B cell (primary cell): ENCODE data around the gene CHST8. TPM values are rescaled to one million over a fixed set of nuclear protein-coding genes. Genes with fewer than 3 reads are reported as not detected.

Experiments
- ATAC-seq: fragments of 200-7000 bp; cut with Tn5 transposase; one replicate; pipeline ENCODE4 v1.10.0; 2021; ENCODE audit warnings: low read depth, mild to moderate bottlenecking, moderate number of reproducible peaks, moderate library complexity
- CTCF ChIA-PET: fragments of 350-600 bp; sonication (Branson Sonifier 250); formaldehyde crosslinking; loops from one replicate; lab custom pipeline; 2021; ENCODE audit warnings: antibody characterized with exemption, inconsistent platforms; lab: Charles Lee
- POLR2A ChIA-PET: fragments of 350-600 bp; sonication (Branson Sonifier 250); formaldehyde crosslinking; loops from one replicate; lab custom pipeline; 2021; ENCODE audit warnings: antibody characterized with exemption; lab: Charles Lee
- DNase-seq: peaks from one replicate; pipeline ENCODE4 v3.0.0; 2013
- H2AFZ ChIP-seq: 2 replicates; pipeline ENCODE4 v1.6.1; 2012; ENCODE audit warnings: mild to moderate bottlenecking, low read depth, low read length; ENCODE audit not compliant: insufficient read depth, poor library complexity, severe bottlenecking
- H3K27ac ChIP-seq, 2 donors: 1 replicate in 1 of 2; 2 replicates in 1 of 2; pipeline ENCODE4 v1.5.1; 2012 to 2013; ENCODE audit warnings: low read length in 2 of 2, mild to moderate bottlenecking in 2 of 2, moderate library complexity in 1 of 2
- H3K27me3 ChIP-seq, 4 experiments: fragments of 200-600 bp in 1 of 4; sonication (generic) in 1 of 4; replicated peaks in 1 of 4; 1 replicate in 2 of 4; 2 replicates in 2 of 4; pipeline versions ENCODE4 v1.6.1 to v1.7.0; 2013 to 2016; ENCODE audit warnings: low read length in 3 of 4, mild to moderate bottlenecking in 2 of 4, mixed read lengths in 1 of 4, moderate library complexity in 1 of 4; ENCODE audit not compliant: insufficient read depth in 4 of 4, control insufficient read depth in 3 of 4; ENCODE audit errors: control extremely low read depth in 1 of 4
- H3K36me3 ChIP-seq, 2 experiments: replicated peaks in 1 of 2; 1 replicate in 1 of 2; 2 replicates in 1 of 2; pipeline versions ENCODE4 v1.6.1 to v1.7.1; 2013; ENCODE audit warnings: low read length in 1 of 2; ENCODE audit not compliant: insufficient read depth in 2 of 2, control insufficient read depth in 1 of 2; ENCODE audit errors: control extremely low read depth in 1 of 2, extremely low read depth in 1 of 2
- H3K4me1 ChIP-seq, 2 donors: fragments of 200-600 bp in 1 of 2; sonication (generic) in 1 of 2; 1 replicate in 1 of 2; 2 replicates in 1 of 2; pipeline versions ENCODE4 v1.5.1 to v1.6.1; 2013 to 2017; ENCODE audit warnings: low read length in 2 of 2; ENCODE audit not compliant: control insufficient read depth in 2 of 2, insufficient read depth in 2 of 2
- H3K4me2 ChIP-seq: replicated peaks from 2 replicates; pipeline ENCODE3; 2012; ENCODE audit warnings: mild to moderate bottlenecking, low read depth, low read length; ENCODE audit not compliant: poor library complexity, severe bottlenecking
- H3K4me3 ChIP-seq, 5 experiments: fragments of 200-600 bp in 1 of 5; sonication (generic) in 1 of 5; 1 replicate in 3 of 5; 2 replicates in 2 of 5; pipeline versions ENCODE4 v1.5.1 to v1.7.0; 2011 to 2016; ENCODE audit warnings: low read length in 4 of 5, mild to moderate bottlenecking in 4 of 5, low read depth in 2 of 5, control low read depth in 1 of 5, moderate library complexity in 1 of 5; ENCODE audit not compliant: insufficient read depth in 1 of 5; ENCODE audit errors: control extremely low read depth in 1 of 5, extremely low read depth in 1 of 5
- H3K79me2 ChIP-seq: fragments of 200-600 bp; sonication (generic); one replicate; pipeline ENCODE4 v1.6.0; 2016; ENCODE audit warnings: low read length; ENCODE audit not compliant: control insufficient read depth, insufficient read depth
- H3K9ac ChIP-seq: fragments of 200-600 bp; sonication (generic); 2 replicates; pipeline ENCODE4 v1.6.1; 2017; ENCODE audit warnings: mild to moderate bottlenecking, low read length, moderate library complexity
- H3K9me3 ChIP-seq, 3 donors: one replicate each; pipeline versions ENCODE4 v1.6.1 to v1.7.1; 2013; ENCODE audit warnings: low read length in 2 of 3; ENCODE audit not compliant: control insufficient read depth in 2 of 3, insufficient read depth in 1 of 3; ENCODE audit errors: control extremely low read depth in 1 of 3
- H4K20me1 ChIP-seq: 2 replicates; pipeline ENCODE4 v1.6.0; 2012; ENCODE audit warnings: mild to moderate bottlenecking, low read length; ENCODE audit not compliant: insufficient read depth, control insufficient read depth, poor library complexity, severe bottlenecking
- H3K27ac Mint-ChIP-seq: one replicate; pipeline ENCODE4 v1.8.0; 2021; ENCODE audit warnings: mixed read lengths
- H3K27me3 Mint-ChIP-seq: one replicate; pipeline ENCODE4 v1.8.0; 2021; ENCODE audit warnings: mixed read lengths
- H3K4me1 Mint-ChIP-seq: one replicate; pipeline ENCODE4 v1.8.0; 2021; ENCODE audit warnings: mixed read lengths
- H3K4me3 Mint-ChIP-seq: one replicate; pipeline ENCODE4 v1.8.0; 2021; ENCODE audit warnings: mixed read lengths
- H3K9me3 Mint-ChIP-seq: one replicate; pipeline ENCODE4 v1.8.0; 2022; ENCODE audit warnings: mixed read lengths; ENCODE audit not compliant: insufficient read depth
- EZH2 ChIP-seq: IDR thresholded peaks from 2 replicates; pipeline ENCODE4 v1.6.1; 2012; ENCODE audit warnings: borderline replicate concordance, low read depth, mild to moderate bottlenecking, moderate library complexity, low read length; ENCODE audit not compliant: insufficient read depth, poor library complexity, severe bottlenecking
- WGBS: methylation state at CpG from one replicate; pipeline ENCODE4 v1.1.5; 2013; ENCODE audit warnings: missing lambda C conversion rate; ENCODE audit not compliant: insufficient coverage; 5-methylcytosine and 5-hydroxymethylcytosine counted together
- intact Hi-C: fragments of 100-400 bp; cut with micrococcal nuclease; formaldehyde crosslinking; loops from one replicate; pipeline ENCODE4 v1.10.0; 2022
- polyA plus RNA-seq: library from polyadenylated mRNA; depleted of rRNA; stranded (reverse); fragments of >200 nt; gene quantifications from 2 replicates; pipeline ENCODE4 v1.2.3, GENCODE V29; 2012
- total RNA-seq, 2 donors: library from RNA; stranded (reverse); fragments of 120-200 nt in 1 of 2; gene quantifications; 1 replicate in 1 of 2; 2 replicates in 1 of 2; pipeline versions ENCODE4 v1.2.3 to v1.2.4, GENCODE V29; 2013 to 2022
- TF ChIP-seq, protein P1 (sequence below): fragments of 200-600 bp; IDR thresholded peaks from one replicate; pipeline ENCODE4 v1.8.0; 2022; ENCODE audit warnings: antibody characterized with exemption, mild to moderate bottlenecking

CHST8 gene
- total and polyA plus RNA-seq, 2 donors (not counting 1 experiment from before 2014, with no cell fraction given) = not detected

- peaks cover 0 to 20% (median 0%) of the 10 kb centered on the region in 4 experiments for H3K27me3 ChIP-seq
- no peaks in the 10 kb centered on the region for H3K4me1 ChIP-seq
- no peak overlapping the region for H3K4me3 Mint-ChIP-seq
- 32% methylated on average over 39 of the region's 42 CpGs for WGBS
- TF ChIP-seq, protein P1, sequence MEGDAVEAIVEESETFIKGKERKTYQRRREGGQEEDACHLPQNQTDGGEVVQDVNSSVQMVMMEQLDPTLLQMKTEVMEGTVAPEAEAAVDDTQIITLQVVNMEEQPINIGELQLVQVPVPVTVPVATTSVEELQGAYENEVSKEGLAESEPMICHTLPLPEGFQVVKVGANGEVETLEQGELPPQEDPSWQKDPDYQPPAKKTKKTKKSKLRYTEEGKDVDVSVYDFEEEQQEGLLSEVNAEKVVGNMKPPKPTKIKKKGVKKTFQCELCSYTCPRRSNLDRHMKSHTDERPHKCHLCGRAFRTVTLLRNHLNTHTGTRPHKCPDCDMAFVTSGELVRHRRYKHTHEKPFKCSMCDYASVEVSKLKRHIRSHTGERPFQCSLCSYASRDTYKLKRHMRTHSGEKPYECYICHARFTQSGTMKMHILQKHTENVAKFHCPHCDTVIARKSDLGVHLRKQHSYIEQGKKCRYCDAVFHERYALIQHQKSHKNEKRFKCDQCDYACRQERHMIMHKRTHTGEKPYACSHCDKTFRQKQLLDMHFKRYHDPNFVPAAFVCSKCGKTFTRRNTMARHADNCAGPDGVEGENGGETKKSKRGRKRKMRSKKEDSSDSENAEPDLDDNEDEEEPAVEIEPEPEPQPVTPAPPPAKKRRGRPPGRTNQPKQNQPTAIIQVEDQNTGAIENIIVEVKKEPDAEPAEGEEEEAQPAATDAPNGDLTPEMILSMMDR = no peak
- no peak overlapping the region for H3K4me2 ChIP-seq
- no peak overlapping the region for H3K4me3 ChIP-seq
- H4K20me1 ChIP-seq = no peaks in the 10 kb centered on the region
- DNase-seq = no peak
- H3K27ac ChIP-seq = no peak overlapping the region
- CTCF ChIA-PET = no interaction called here
- ATAC-seq = no peak
- no peaks in the 10 kb centered on the region for H3K79me2 ChIP-seq
- no peaks in the 10 kb centered on the region for H3K9me3 Mint-ChIP-seq
- no peak overlapping the region for H3K27ac Mint-ChIP-seq
- H3K9ac ChIP-seq = no peak overlapping the region
- H3K9me3 ChIP-seq = peaks cover 0 to 8% (median 0%) of the 10 kb centered on the region in 3 donors
- peaks cover 18% of the 10 kb centered on the region for H3K27me3 Mint-ChIP-seq
- no peaks in the 10 kb centered on the region for H3K36me3 ChIP-seq
- no peaks in the 10 kb centered on the region for H3K4me1 Mint-ChIP-seq
- POLR2A ChIA-PET = no interaction called here
- H2AFZ ChIP-seq = no peak overlapping the region
- intact Hi-C loops = no loop called here
These were observed 62.9 kb downstream of the CHST8 start for GRCh38 chr19:33684538-33685232.

DNA sequence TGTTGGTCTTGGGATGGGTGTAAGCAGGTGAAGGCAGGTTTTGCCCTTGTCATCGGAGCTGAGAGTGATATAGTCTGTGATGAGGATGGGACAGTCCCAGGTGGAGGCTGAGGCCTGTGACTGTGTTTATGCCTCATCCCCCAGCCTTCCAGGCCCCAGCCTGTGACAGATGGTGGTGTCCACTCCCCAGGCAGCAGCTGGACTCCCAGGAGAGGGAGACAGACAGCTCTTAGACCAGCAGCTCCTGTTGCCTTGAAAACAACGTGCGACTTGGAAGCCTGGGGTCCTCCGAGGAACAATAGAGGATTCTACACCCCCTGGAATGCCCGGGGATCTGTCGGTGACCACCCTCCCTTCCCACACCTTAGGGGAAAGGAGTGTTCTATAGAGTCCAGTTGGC lies 63.8 kb downstream of the CHST8 start:
- Histone ChIP-seq H3K36me3 (no peaks in the 10 kb centered on the region), H3K27me3 (peaks cover 0 to 20% (median 0%) of the 10 kb centered on the region in 4 experiments), H2AFZ (no peak overlapping the region), H3K27ac (no peak overlapping the region), H3K4me1 (no peaks in the 10 kb centered on the region), H3K4me3 (no peak overlapping the region), H3K9me3 (peaks cover 0 to 8% (median 0%) of the 10 kb centered on the region in 3 donors), H3K79me2 (no peaks in the 10 kb centered on the region), H4K20me1 (no peaks in the 10 kb centered on the region), H3K4me2 (no peak overlapping the region), H3K9ac (no peak overlapping the region)
- DNase-seq = no peak
- no peak for TF ChIP-seq EZH2
- TF ChIP-seq, protein P1 = no peak
- ChIA-PET POLR2A (no interaction called here), CTCF (no interaction called here)
- H3K27me3 Mint-ChIP-seq = peaks cover 18% of the 10 kb centered on the region
- WGBS = 83% methylated on average over 1 of the region's 6 CpGs
- no peak overlapping the region for H3K4me3 Mint-ChIP-seq
- intact Hi-C loops = no loop called here
- no peak for ATAC-seq
- H3K9me3 Mint-ChIP-seq = no peaks in the 10 kb centered on the region
- H3K4me1 Mint-ChIP-seq = no peaks in the 10 kb centered on the region
- no peak overlapping the region for H3K27ac Mint-ChIP-seq
